GM12874 (cell line): ENCODE data around the gene CHST15.

Source experiments
- CTCF ChIP-seq: IDR thresholded peaks from 2 replicates; pipeline ENCODE4 v1.5.1; 2011; ENCODE audit warnings: low read depth, mild to moderate bottlenecking, control low read depth, low read length, moderate library complexity; ENCODE audit not compliant: insufficient read depth

Gene CHST15

GRCh38 chr10:123991611-123992570 lies 101.5 kb downstream of the CHST15 start:
- no peak for TF ChIP-seq CTCF

GRCh38 chr10:123990889-123991288 lies 102.5 kb downstream of the CHST15 start:
- TF ChIP-seq CTCF, result no peak

- no peak for TF ChIP-seq CTCF
Observed at GRCh38 chr10:123988694-123989093, 104.7 kb downstream of the CHST15 start.

GRCh38 chr10:123986736-123987135 lies 106.7 kb downstream of the CHST15 start:
- TF ChIP-seq CTCF, result no peak

- TF ChIP-seq CTCF, result no peak
Observed at GRCh38 chr10:123974406-123974805, 119.0 kb downstream of the CHST15 start.

- TF ChIP-seq CTCF, result no peak
Observed at GRCh38 chr10:123972481-123973401, 120.7 kb downstream of the CHST15 start.

GRCh38 chr10:123970927-123971286 lies 122.5 kb downstream of the CHST15 start:
- no peak for TF ChIP-seq CTCF
